HL-60 (cell line): ENCODE results near the gene SLC6A18.

Experiments
- CTCF ChIP-seq: IDR thresholded peaks from one replicate; pipeline ENCODE4 v1.5.1; 2011; ENCODE audit warnings: low read length, control low read depth, inconsistent platforms; ENCODE audit not compliant: insufficient read depth
- SPI1 ChIP-seq: IDR thresholded peaks from 2 replicates; pipeline ENCODE4 v1.6.1; 2012; ENCODE audit warnings: low read depth, mild to moderate bottlenecking, borderline replicate concordance

GRCh38 chr5:1175801-1176472, 49.2 kb upstream of the SLC6A18 start:
- TF ChIP-seq CTCF = no peak
- TF ChIP-seq SPI1 = no peak
